GM20431 (cell line): ENCODE measurements around the gene ELP5.

Experiments used
- in situ Hi-C: fragments of 300-500 bp; cut with MseI, MboI; formaldehyde crosslinking; loops from one replicate; pipeline ENCODE4 v1.15.0; 2020; ENCODE audit warnings: low sequenced_read_pairs; ENCODE audit not compliant: unreplicated experiment

The ELP5 gene

DNA sequence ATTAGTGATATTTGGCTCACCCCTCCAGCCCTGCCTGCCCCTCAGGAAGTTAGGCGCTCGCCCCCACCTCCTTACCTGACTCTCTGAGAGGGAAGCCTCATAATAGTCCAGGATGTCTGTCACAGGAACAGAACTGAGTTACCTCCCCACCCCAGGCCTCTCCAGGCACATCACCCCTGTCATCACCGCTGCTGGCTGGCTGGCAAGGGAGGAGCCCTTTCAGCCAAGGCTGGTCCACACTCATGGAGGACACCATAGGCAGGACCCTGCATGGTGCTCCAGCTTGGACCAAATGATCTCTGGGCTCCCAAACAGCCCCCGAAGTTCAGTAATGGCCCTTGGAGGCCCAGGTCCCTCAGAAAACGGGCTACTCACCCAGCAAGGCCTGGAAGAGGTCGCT lies 33.8 kb upstream of the ELP5 start:
- in situ Hi-C loops = no loop called here

DNA sequence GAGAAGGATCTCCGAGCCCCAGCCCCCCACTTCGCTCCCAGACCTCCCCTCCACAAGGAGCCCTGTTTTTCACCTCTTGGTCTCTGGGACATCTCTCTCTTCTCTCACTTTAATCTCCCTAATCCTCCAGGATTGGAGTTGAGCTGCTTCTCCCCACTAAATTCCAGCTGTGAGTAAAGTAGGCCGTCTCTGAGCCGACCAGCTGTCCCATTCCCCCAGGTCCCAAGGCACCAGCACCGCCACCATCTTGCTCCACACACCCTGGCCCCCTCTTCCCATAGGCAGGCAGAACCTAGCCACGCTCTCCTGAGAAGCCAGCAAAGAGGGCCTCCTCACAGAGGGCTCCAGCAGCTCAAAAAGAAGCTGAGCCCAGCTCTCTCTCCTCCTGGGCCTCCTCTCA lies 33.3 kb upstream of the ELP5 start:
- in situ Hi-C loops = no loop called here

DNA sequence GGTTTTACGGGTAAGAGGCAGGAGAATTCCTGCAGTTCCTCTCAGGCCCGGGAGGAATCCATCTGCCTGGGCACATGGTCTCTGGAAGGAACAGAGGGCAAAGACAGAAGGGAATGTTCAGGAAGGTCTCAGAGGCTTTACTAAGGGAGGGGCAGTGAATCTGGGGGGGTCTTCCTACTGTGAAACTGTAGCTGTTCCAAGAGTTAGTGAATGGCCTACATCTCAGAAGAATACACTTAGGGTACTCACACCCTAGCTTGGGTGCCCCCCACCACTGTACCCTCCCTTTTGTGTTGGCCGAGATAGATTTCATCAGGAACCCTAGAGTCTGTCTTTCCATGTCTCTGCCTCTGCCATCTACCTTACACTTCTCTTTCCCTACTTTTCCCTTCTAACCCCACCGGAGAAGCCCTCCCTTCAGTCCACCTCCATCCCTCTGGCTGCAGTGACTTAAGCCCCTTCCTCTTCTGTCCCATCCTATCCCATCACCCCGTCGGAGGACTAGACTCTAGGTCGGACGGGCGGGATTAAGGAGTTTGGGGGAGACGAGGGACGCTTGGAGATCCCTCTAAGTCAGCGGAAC lies 32.7 kb upstream of the ELP5 start:
- in situ Hi-C loops = no loop called here

DNA sequence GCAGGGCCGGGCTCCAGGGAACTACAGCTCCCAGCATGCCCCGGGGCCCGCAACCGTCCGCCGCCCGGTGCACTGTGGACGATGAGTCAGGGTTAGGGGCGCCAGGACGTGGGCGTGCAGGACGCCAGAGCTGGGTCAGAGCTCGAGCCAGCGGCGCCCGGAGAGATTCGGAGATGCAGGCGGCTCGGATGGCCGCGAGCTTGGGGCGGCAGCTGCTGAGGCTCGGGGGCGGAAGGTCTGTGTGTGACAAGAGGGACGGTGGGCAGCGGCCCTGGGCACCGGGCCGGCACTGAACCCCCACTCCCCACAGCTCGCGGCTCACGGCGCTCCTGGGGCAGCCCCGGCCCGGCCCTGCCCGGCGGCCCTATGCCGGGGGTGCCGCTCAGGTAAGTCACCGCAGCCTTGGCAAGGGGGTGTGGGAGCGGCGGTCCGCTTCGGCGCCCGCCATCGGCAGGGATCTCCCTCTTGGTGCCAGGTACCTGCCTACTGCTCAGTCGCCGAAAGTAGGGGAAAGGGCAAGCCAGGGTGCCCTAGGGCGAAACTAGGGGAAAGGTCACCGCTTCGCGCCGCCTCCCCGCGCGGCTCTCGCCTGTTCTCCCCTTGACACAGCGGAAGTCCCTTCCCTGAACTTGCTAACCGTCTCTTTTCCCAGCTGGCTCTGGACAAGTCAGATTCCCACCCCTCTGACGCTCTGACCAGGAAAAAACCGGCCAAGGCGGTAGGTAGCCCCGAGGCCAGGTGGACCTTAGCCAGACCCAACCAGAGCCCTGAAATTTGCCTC lies 32.0 kb upstream of the ELP5 start, which contains the start of the genes ACADVL and DLG4:
Gene ACADVL, plus strand, starts transcription at position 127 of the 781 bp plus-strand sequence. Its CDS starts 47 bp downstream, at position 174.
Gene DLG4, minus strand, starts transcription at position 25 of the 781 bp plus-strand sequence.
- in situ Hi-C loops = no loop called here

DNA sequence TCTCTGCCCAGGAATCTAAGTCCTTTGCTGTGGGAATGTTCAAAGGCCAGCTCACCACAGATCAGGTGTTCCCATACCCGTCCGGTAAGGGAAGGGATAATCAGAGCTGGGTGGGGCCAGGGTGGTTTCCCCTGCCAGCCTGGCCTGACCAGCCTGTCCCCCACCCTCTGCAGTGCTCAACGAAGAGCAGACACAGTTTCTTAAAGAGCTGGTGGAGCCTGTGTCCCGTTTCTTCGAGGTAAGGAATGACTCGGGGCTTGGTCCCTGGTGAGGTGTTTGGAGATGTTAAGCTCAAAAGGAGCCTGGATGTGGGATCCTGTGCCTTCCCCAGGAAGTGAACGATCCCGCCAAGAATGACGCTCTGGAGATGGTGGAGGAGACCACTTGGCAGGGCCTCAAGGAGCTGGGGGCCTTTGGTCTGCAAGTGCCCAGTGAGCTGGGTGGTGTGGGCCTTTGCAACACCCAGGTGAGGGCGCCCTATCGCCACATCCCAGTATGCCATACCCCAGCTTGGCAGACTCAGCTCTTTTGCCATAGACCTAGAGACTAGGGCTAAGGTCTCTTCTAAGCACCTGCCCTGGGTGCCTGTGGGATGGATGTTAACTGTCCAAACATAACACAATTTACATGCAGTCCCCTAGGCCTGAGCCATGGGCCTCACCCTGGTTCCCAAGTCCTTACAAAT lies 31.3 kb upstream of the ELP5 start:
- in situ Hi-C loops = no loop called here

DNA sequence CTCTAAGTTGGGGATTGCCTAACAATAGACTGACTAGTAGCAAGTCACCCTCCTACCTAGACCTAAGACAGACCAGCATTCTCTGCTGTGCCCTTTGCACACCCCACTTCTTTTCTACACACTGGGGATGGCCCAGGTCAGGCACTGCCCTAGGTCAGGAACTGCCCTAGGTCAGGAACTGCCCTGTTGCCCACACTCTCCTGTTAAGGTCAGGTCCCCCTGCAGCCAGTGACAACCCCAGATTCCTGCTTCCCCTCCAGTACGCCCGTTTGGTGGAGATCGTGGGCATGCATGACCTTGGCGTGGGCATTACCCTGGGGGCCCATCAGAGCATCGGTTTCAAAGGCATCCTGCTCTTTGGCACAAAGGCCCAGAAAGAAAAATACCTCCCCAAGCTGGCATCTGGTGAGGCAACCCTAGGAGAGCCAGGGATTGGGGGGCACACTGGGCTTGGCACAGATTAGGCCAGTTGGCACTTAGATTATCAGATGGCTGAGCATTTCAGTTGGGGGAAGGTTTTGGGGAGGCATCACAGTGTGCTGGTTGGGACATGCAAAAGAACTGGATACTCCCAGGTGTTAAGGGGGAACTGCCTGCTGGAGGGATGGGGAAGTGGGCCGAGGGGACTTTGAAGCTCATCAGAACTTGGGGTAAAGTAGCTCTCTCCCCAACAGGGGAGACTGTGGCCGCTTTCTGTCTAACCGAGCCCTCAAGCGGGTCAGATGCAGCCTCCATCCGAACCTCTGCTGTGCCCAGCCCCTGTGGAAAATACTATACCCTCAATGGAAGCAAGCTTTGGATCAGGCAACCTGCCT lies 30.5 kb upstream of the ELP5 start:
- in situ Hi-C loops = no loop called here

DNA sequence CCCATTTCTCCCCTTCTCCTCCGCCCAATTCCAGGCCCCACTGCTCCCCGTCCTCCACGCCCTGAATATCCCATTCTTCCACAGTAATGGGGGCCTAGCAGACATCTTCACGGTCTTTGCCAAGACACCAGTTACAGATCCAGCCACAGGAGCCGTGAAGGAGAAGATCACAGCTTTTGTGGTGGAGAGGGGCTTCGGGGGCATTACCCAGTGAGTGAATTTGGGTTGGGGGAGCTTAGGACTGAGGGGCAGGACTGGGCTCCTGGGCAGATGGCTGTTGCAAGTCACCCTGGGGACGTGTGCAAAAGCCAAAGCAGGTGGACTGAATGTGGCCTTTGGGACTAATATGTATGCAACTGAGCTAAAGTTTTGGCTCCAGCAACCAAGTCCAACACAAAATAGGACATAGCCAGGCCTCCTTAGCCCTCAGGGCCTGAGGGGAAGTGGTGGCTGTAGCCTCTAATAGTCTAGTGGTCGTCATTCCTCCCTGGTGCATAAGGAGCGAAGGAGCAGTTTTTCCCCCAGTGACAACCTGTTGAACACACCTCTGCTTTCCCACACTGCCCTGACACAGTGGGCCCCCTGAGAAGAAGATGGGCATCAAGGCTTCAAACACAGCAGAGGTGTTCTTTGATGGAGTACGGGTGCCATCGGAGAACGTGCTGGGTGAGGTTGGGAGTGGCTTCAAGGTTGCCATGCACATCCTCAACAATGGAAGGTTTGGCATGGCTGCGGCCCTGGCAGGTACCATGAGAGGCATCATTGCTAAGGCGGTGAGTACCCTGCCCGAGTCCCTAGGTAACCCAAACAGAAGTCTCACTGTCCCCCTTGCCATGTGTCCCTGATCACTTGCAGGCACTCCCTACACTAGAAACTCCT lies 29.7 kb upstream of the ELP5 start:
- in situ Hi-C loops = no loop called here

DNA sequence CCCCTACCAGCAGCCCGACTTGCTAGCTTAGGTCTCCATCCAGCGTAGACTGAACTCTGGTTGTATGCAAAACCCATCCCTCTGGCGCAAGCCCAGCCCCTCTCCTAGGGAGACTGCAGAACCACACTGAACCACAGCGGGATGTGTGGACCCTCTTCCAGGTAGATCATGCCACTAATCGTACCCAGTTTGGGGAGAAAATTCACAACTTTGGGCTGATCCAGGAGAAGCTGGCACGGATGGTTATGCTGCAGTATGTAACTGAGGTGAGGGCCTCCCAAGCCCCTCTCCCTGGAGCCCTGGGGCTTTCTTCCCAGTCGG lies 29.1 kb upstream of the ELP5 start:
- in situ Hi-C loops = no loop called here

DNA sequence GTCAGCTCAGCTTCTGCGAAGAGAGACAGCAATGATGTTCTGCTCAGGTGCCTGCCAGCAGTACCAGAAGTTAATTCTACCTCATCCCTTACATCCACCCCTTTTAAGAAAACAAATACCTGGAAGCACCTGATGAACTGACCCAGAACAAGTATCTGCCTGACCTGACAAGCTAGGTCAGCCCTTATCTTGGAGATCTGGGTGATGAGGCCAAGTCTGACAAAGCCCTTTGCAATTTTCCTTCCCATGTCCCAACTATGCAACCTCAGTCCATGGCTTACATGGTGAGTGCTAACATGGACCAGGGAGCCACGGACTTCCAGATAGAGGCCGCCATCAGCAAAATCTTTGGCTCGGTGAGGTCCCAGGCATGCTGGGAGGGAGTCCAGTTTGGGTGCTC lies 28.6 kb upstream of the ELP5 start:
- in situ Hi-C loops = no loop called here

DNA sequence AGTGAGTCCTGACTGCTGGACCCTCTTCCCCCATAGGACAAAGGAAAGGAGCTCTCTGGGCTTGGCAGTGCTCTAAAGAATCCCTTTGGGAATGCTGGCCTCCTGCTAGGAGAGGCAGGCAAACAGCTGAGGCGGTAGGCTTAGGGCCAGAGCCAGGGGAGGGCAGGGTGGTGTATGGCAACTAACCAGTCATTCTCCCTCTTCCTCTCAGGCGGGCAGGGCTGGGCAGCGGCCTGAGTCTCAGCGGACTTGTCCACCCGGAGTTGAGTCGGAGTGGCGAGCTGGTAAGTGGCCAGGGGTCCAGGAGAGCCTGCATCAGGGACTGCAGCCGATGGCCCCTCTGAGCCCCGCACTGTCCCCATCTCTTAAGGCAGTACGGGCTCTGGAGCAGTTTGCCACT lies 27.9 kb upstream of the ELP5 start:
- in situ Hi-C loops = no loop called here

DNA sequence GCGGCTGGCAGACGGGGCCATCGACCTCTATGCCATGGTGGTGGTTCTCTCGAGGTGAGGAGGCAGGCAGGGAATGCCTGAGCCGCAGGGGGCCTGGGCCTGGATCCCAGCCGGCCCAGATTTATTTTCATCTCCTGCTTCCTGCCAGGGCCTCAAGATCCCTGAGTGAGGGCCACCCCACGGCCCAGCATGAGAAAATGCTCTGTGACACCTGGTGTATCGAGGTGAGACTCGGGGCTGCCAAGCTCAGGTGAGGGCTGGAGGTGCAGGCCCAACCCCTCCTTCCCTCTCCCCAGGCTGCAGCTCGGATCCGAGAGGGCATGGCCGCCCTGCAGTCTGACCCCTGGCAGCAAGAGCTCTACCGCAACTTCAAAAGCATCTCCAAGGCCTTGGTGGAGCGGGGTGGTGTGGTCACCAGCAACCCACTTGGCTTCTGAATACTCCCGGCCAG lies 27.3 kb upstream of the ELP5 start:
- in situ Hi-C loops = no loop called here

DNA sequence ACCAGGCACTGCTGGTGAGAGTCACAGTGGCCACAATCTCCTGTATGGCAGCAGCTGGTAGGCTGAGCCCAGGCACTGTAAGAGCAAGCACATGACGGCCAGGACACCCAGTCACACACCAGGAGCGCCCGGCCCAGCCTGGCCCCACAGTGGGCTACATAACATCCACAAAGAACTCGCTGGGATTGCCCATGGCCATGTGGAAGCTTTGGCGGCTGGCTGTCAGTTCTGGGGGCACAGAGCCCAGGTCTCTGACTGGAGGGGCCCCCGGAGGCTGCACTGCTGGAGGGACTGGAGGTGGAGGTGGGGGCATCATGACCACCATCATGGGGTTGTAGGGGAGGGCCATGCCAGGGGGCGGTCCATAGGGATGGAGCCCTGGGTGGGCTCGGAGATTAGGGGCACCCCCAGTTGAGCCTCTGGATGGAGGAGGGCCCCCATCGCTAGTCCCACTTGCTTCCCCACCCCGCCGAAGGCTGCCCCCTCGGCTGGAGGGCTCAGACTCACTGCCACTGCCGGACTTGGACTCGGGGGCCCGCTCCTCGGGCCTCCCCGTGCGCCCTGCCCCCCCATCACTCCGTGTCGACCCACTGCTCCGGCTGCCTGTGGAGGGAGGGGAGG lies 26.2 kb upstream of the ELP5 start:
- in situ Hi-C loops = no loop called here

DNA sequence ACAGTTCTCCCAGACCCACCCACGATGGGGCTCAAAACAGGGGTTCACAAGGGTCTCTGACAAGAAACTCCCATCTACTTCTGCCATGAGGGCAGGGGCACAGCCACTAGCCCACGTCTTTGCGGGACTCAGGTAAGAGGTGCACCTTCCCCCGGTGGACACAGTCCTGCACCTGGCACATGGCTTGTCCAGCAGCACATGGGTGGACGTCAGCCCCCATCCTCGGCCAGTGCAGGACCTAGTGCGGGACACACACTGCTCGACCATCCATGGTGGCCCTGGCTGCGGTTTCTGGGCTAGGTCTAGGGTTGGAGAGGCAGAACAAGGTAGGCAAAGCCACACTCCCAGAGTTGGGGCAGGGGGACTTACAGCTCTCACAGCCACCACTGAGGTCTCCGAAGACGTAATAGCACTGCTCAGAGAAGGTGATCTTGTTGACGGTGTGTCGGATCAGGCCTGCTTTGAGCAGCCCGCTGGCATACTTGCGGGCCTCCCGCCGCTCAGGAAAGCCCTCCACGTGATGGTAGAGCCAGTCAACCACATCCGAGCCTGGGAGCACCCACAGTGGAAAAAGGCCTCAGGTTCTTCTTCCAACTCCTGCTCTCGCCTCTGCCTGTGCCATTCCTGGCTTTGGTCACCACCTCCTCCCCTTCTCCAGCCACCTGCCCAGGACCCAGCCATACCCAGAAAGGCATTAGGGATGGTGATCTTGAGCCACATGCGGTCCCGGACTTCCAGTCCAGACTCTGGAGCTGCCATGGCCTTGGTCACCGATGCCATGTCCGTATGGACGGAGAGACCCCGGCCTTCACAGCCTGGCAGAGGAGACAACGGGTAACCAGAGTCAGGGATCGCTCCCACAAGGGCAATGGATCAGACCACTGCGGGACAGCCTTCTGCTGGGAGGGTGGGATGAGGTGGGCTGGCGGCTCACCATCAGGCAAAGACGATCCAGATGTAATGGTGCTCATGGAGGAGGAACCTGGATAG lies 25.0 kb upstream of the ELP5 start:
- in situ Hi-C loops = no loop called here

DNA sequence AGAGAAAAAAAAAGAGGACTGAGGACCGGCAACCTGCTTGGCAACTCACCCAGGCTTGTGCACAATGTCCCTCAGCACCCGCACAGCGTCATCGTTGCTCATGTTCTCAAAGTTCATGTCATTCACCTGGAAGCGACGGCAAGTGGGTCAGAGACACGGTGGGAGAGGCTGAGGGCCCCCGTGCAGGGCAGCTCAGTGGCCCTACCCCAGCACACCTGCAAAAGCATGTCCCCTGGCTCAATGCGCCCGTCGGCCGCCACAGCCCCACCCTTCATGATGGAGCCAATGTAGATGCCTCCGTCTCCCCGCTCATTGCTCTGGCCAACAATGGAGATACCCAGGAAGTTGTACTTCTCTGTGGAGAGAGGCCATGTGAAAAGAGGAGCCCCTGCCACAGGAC lies 23.1 kb upstream of the ELP5 start:
- in situ Hi-C loops = no loop called here

DNA sequence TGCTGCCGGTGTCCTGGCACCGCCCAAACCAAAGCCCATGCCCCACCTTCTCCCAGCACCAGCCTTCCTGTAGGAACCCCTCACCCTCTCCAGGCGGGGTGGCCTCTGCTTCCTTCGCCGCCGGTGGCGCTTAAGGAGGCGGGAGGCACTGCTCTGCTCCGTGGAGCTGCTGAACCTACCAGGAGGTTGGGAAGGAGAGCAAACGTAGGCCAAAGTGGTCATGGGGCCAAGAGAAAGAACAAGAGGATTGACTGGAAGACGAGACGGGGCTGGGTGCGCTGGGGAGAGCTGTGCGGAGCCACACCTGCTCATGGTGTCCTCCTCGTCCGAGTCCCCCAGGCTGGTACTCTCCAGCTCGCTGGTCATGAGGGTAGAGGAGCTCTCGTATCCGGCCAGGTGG lies 22.5 kb upstream of the ELP5 start:
- in situ Hi-C loops = no loop called here

DNA sequence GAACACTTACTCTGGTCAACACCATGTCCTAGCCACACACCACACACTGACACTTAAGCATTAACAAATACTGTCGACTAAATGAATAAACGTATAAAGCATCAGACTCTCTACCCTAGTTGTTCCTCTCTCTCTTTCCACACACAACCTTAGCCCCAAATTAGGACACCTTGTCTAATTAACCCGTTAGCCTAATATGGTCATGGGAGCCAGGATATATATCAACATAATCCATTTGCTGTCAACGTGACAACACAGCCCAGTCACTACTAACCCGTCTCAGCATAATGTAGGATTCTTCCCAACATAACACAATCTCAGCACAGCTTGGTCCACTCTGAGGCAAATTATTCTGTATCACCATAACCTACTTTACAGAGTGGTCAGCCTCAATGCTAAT lies 19.9 kb upstream of the ELP5 start:
- in situ Hi-C loops = no loop called here

DNA sequence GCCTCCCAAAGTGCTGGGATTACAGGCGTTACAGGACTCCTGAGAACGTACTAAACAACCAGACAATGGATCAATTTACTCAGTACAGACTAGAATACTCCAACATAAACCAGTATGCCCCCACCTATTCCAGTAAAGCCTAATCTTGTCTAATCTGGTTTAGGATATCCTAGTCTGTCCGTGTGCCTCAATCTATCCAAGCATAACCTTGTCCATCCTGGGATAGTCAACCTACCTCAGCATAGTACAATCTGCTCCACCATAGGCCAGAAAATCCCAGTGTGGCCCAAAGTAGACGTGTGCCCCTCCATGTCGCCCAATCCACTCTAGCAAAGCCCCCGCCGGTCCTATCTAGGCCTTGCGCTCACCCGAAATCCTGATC lies 18.3 kb upstream of the ELP5 start:
- in situ Hi-C loops = no loop called here
